Peyer's patch (tissue), 4 donors: Measurements from ENCODE around the gene SLC4A1AP.

ENCODE experiments used
- POLR2A ChIP-seq, 2 donors: fragments of 450-650 bp; IDR thresholded peaks; one replicate each; pipeline ENCODE4 v1.5.1; 2017; ENCODE audit warnings: antibody characterized with exemption in 2 of 2, mild to moderate bottlenecking in 2 of 2, moderate library complexity in 2 of 2
- TF ChIP-seq, protein P1 (sequence below), 6 experiments: fragments of 450-650 bp in 4 of 6; fragments of 200-600 bp in 2 of 6; sonication (generic) in 1 of 6; IDR thresholded peaks; one replicate each; pipeline ENCODE4 v1.5.1; 2017 to 2019; ENCODE audit warnings: antibody characterized with exemption in 6 of 6, mild to moderate bottlenecking in 3 of 6, moderate library complexity in 1 of 6

DNA sequence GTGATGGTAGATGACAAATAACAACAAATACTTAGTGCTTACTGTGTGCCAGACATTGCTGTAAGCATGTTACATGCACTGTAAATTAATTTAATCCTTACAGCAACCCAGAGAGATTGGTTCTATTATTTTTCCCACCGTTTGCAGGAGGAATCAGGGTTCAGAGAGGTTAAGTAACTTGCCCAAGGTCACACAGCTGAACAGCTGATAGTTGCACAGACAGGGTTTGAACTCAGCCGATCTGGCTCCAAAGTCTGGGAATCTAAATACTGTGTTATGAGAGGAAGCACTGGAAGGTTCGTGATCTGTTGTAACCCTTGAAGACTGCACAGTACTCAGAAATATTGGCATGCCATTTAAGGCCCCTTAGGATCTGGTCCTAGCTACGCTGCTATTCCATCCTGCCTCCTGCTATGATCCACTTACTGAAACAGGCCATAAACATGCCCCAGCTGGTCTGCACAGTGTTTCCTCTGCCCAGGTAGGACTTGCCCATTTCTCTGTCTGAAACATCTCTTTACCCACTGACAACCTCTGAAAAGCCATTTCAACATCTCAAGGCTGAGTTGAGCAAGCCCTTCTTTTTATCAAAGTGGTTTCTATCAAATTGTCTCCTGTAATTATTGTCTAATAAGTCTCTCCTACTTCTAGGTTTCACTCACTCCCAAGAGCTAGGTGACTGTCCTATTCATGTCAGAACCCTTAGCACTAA lies 67.4 kb downstream of the SLC4A1AP start:
- TF ChIP-seq, protein P1, sequence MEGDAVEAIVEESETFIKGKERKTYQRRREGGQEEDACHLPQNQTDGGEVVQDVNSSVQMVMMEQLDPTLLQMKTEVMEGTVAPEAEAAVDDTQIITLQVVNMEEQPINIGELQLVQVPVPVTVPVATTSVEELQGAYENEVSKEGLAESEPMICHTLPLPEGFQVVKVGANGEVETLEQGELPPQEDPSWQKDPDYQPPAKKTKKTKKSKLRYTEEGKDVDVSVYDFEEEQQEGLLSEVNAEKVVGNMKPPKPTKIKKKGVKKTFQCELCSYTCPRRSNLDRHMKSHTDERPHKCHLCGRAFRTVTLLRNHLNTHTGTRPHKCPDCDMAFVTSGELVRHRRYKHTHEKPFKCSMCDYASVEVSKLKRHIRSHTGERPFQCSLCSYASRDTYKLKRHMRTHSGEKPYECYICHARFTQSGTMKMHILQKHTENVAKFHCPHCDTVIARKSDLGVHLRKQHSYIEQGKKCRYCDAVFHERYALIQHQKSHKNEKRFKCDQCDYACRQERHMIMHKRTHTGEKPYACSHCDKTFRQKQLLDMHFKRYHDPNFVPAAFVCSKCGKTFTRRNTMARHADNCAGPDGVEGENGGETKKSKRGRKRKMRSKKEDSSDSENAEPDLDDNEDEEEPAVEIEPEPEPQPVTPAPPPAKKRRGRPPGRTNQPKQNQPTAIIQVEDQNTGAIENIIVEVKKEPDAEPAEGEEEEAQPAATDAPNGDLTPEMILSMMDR (IDR thresholded peaks at IDR 0.05), result no peak
- TF ChIP-seq POLR2A (IDR thresholded peaks at IDR 0.05), result no peak
